Measurements from ENCODE around the gene SPATA19.
"Not testable (repeated sequence)": the region's sequence is repeated elsewhere in the genome, so short reads cannot be mapped to it uniquely, and the experiment has no call there.

Gene SPATA19, protein sequence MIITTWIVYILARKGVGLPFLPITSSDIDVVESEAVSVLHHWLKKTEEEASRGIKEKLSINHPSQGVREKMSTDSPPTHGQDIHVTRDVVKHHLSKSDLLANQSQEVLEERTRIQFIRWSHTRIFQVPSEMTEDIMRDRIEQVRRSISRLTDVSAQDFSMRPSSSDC

DNA sequence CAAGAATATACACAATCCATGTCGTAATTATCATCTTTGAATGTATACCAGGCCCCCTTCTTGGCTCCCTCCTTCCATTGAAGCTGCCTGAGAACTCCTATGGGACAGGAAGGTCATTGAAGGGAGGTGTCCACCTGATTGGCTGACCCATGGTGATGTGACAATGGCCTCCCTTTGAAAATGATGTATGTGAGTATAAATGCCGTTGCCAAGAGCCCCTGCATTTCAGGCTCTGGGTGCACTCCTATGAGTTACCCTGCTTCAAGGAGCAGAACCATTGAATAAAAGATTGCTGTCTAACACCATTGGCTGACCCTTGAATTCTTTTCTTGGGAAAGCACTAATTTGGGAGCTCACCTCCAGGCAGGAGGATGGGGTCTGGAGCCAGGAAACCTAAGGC, at the start of gene SPATA19:
Gene SPATA19, minus strand, starts transcription at position 101 of the 400 bp plus-strand sequence. Its CDS starts 67 bp downstream, at position 34.
- DNase-seq: no peak

DNA sequence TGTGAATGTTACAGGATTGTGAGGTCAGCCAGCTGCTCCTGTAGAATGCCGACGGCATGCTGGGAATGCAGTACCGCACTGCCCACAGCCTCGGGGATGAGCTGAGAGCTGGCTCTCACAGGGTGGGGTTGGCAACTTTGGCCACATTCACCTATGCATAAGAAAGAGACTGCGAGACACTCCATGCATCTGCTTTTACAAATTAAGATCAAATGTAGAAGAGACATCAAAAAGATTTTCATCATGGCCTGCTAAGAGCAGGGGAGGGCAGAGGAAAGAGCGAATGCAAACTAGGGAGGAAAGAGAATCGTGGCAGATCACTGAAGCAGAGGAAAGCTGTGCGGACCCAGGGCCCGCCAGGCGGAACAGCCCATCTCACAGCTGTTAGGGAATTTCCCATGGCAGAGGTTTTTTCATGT, 49.8 kb upstream of the SPATA19 start:
- DNase-seq: no peak

GRCh38 chr11:133893381-133893780, 48.1 kb upstream of the SPATA19 start:
- no peak for DNase-seq

- no peak for DNase-seq
Observed at GRCh38 chr11:133892584-133893380, 47.5 kb upstream of the SPATA19 start.

DNA sequence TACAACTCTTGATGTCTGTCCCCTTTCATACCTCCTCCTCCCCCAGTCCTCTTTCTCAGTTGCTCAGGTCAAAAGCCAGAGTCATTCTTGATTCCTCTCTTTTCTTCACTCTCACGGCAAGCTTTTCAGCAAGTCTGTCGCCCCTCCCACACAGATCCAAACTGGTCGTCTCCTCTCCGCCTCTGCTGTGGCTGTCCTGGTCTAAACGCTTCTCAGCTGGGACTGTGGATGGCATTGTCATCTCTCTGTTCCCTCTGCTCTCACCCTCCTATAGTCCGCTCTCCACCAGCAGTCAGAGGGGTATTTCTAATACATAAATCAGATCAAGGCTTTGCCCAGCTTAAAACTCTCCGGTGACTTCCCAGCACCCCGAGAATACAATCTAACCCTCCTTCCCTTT, 46.8 kb upstream of the SPATA19 start:
- no peak for DNase-seq

DNA sequence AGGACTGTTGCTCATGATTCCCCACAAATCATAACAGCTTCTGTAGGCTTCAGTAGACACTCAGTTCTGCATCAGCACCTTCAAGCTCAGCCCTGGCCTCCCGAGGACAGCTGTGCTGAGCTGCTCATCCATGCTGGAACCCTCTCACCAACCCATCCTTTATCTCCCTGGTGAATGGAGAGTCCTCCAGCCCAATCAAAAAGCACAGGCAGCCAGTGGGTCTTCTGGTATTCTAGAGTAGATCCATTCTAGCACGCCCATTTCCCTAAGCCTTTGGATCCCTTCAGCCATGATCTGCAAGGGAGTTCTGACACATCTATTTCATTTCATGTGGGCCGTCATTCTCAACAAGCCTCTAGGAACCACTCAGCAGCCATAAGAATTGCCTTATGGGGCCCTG, 44.6 kb upstream of the SPATA19 start:
- DNase-seq: no peak

GRCh38 chr11:133889188-133889587, 43.9 kb upstream of the SPATA19 start:
- DNase-seq: no peak

- no peak for DNase-seq
Observed at GRCh38 chr11:133887692-133888332, 42.5 kb upstream of the SPATA19 start.

DNA sequence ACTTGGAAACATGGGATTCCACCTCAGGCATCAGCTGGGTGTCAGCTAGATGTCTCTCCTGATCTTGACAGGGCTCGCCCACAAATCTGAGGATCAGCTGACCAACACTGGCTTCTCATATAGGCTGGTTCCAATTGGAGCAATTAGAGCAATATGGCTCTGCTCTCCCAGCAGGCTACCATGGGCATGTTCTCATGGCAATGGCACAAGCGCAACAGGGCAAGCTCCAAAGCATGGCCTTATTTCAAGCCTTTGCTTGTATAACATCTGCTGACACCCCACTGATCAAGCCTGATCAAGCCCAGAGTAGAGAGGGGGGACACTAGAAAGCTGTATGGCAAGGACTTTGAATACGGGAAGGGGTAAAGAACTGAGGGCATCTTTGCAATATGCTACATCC, 40.7 kb upstream of the SPATA19 start:
- DNase-seq: no peak

GRCh38 chr11:133872160-133872559, 26.8 kb upstream of the SPATA19 start:
- DNase-seq: no peak

- DNase-seq: no peak
Observed at GRCh38 chr11:133867456-133867855, 22.1 kb upstream of the SPATA19 start.

DNA sequence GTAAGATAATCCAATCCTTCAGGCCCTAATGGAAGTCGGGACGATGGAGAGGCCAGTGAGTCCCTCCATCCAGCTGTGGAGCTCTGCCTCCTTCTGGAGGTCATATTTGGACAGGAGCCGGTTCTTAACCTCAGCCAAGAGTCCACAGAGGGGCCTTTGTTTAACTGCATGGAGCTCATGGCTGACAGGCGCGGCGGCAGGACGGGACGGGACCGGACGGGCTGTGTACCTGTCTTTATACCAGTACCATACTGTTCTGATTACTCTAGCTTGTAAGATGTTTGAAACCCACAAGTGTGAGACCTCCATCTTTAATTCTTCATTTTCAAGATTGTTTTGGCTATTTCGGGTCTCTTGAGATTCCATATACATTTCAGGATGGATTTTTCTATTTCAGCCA, 20.2 kb upstream of the SPATA19 start:
- no peak for DNase-seq

GRCh38 chr11:133864756-133865155, 19.4 kb upstream of the SPATA19 start:
- no peak for DNase-seq

GRCh38 chr11:133860151-133860550, 14.8 kb upstream of the SPATA19 start:
- DNase-seq: no peak

GRCh38 chr11:133854330-133854960, 9.1 kb upstream of the SPATA19 start:
- not testable (repeated sequence) for DNase-seq

DNA sequence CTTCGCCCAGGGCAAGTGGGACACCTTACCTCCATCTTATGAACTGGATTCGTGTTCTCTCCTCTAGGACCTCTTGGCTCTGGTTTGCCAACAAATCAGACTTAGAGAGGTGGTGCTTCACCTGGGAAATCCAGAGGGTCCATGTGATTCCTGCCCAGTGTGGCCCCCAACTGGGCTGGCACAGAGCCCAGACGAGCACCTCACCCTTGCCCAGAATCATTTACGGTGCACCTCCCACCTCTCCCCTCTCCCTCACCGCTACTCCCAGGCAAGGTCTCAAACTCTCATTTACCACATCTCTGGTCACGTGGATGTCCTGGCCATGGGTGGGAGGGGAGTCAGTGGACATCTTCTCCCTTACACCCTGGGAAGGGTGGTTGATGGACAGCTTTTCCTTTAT, 1.1 kb downstream of the SPATA19 start:
- DNase-seq: no peak

GRCh38 chr11:133843454-133843987, 1.8 kb downstream of the SPATA19 start:
- no peak for DNase-seq

DNA sequence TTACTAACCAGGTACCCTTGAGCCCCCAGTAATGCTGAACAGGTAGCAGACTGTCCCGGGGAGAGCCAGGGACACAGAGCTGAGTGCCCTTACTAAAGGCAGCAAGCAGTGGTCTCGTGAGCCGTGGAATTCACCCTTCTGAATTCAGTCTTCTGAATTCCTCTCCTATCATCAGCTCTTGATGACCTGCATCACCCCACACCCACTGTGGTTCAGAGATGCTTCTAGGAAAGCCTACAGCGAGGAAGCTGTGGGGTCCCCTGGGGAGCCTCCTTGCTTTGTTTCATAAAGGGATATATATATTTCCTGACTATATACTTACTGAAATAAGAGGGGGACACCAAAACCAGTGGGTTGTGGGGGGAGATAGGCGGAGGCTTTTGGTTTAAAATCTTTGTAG, 2.6 kb downstream of the SPATA19 start:
- DNase-seq: no peak

DNA sequence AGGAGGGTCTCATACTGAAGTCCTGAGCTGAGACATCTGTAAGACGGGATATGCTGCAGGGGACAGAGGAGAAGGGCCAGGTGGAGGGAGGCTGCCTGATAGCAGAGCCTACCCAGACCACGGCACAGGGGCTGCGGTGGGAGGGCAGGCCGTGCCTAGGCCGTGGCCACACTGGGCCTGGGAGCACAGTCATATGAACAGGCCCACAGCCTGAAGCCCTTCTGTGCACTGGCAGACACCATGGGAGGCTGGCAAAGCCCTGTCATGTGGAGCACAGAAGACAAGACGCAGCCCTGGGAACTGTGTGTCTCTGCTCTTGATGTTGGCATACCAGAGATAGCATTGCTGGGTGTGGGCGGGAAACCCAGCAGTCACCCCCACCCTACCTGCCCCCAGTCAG, 3.3 kb downstream of the SPATA19 start:
- DNase-seq: no peak

GRCh38 chr11:133841279-133842043, 3.9 kb downstream of the SPATA19 start:
- no peak for DNase-seq

DNA sequence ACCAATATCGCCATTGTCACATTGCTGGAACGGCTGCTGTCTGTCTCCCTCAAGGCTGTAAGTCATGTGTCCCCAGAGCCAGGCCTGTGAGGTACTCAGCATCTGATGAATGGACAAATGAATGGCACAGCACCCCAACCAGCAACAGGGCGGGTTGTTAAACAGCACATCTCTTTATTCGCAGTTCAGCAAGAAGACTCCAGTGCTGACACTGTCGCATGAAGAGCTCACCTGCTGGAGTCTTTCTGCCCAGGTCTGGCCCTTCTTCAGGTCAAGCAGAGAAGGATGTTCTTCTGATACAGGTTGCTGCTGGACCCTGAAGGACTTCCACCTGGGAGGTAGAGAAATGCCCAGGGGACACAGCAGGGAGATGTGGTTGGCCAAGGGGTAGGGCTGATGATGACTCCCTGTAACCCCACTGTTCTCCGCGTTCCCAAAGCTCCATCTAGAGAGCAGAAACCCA, 4.8 kb downstream of the SPATA19 start:
- DNase-seq: no peak
